ENCODE measurements around the gene IFNGR2. TPM values are rescaled to one million over a fixed set of nuclear protein-coding genes. Genes with fewer than 3 reads are reported as not detected.
A peak's percentile ranks its signal among the peaks of the same experiment; 100 is the strongest.
"Not testable (repeated sequence)": the region's sequence is repeated elsewhere in the genome, so short reads cannot be mapped to it uniquely, and the experiment has no call there.

IFNGR2 gene
- total and polyA plus RNA-seq, 5 donors from 2014 or later: 10.2 to 37.2 (median 22.8) TPM

- Histone ChIP-seq H3K27me3 (ENCODE audit: control insufficient read depth, insufficient read depth, low read length) (no peaks in the 10 kb centered on the region), H3K27ac (ENCODE audit: insufficient read depth, low read length, poor library complexity, severe bottlenecking) (no peak overlapping the region), H3K4me1 (ENCODE audit: control insufficient read depth, insufficient read depth, low read length, poor library complexity, severe bottlenecking) (no peaks in the 10 kb centered on the region), H3K4me3 (ENCODE audit: low read depth, low read length) (no peak overlapping the region), H3K9me3 (ENCODE audit: control insufficient read depth in 2 of 2, low read length in 2 of 2) (no peaks in the 10 kb centered on the region), H3K36me3 (ENCODE audit: control insufficient read depth, insufficient read depth, low read length) (peaks cover 39% of the 10 kb centered on the region)
- H3K4me3 Mint-ChIP-seq: no peak overlapping the region
- no peak overlapping the region for H3K27ac Mint-ChIP-seq
- no peaks in the 10 kb centered on the region for H3K27me3 Mint-ChIP-seq
- ATAC-seq (ENCODE audit: low read depth in 2 of 2): no peak
- no peaks in the 10 kb centered on the region for H3K9me3 Mint-ChIP-seq
- peaks cover 0 to 2% (median 0%) of the 10 kb centered on the region in 4 donors for H3K4me1 Mint-ChIP-seq
- no peak for DNase-seq
- peaks cover 20% of the 10 kb centered on the region for H3K36me3 Mint-ChIP-seq
These were observed 58.5 kb downstream of the IFNGR2 start for GRCh38 chr21:33461538-33462250.

GRCh38 chr21:33469183-33469582 is 66.0 kb downstream of the IFNGR2 start:
- H3K27me3 ChIP-seq (ENCODE audit: control insufficient read depth, insufficient read depth, low read length); H3K4me3 ChIP-seq (ENCODE audit: low read depth, low read length); H3K9me3 Mint-ChIP-seq; H3K27ac ChIP-seq (ENCODE audit: insufficient read depth, low read length, poor library complexity, severe bottlenecking); H3K9me3 ChIP-seq (ENCODE audit: control insufficient read depth in 2 of 2, low read length in 2 of 2); ATAC-seq (ENCODE audit: low read depth in 2 of 2); H3K27ac Mint-ChIP-seq; H3K27me3 Mint-ChIP-seq; DNase-seq; H3K4me1 ChIP-seq (ENCODE audit: control insufficient read depth, insufficient read depth, low read length, poor library complexity, severe bottlenecking): not testable (repeated sequence)
- Mint-ChIP-seq H3K4me3 (peak overlapping the region in 1 of 4 donors; percentile 39), H3K4me1 (peaks cover 12 to 36% (median 15%) of the 10 kb centered on the region in 4 donors), H3K36me3 (peaks cover 18% of the 10 kb centered on the region)
- peaks cover 16% of the 10 kb centered on the region for H3K36me3 ChIP-seq (ENCODE audit: control insufficient read depth, insufficient read depth, low read length)

- no peak overlapping the region for H3K27ac Mint-ChIP-seq
These were observed 67.5 kb downstream of the IFNGR2 start for GRCh38 chr21:33470701-33471100.

GRCh38 chr21:33473344-33473743 is 70.1 kb downstream of the IFNGR2 start:
- no peak for ATAC-seq (ENCODE audit: low read depth in 2 of 2)
- no peak overlapping the region for H3K4me3 Mint-ChIP-seq

More at GRCh38 chr21:33470701-33471100, 67.5 kb downstream of the IFNGR2 start:
- H3K36me3 ChIP-seq (ENCODE audit: control insufficient read depth, insufficient read depth, low read length): peaks cover 16% of the 10 kb centered on the region
- H3K4me1 ChIP-seq (ENCODE audit: control insufficient read depth, insufficient read depth, low read length, poor library complexity, severe bottlenecking): no peaks in the 10 kb centered on the region
- no peak overlapping the region for H3K4me3 Mint-ChIP-seq
- no peaks in the 10 kb centered on the region for H3K9me3 Mint-ChIP-seq
- no peak for DNase-seq
- H3K4me3 ChIP-seq (ENCODE audit: low read depth, low read length): no peak overlapping the region
- no peaks in the 10 kb centered on the region for H3K9me3 ChIP-seq (ENCODE audit: control insufficient read depth in 2 of 2, low read length in 2 of 2)
- H3K27ac ChIP-seq (ENCODE audit: insufficient read depth, low read length, poor library complexity, severe bottlenecking): no peak overlapping the region
- H3K36me3 Mint-ChIP-seq: peaks cover 18% of the 10 kb centered on the region
- no peaks in the 10 kb centered on the region for H3K27me3 ChIP-seq (ENCODE audit: control insufficient read depth, insufficient read depth, low read length)
- H3K4me1 Mint-ChIP-seq: peaks cover 12 to 36% (median 15%) of the 10 kb centered on the region in 4 donors
- no peaks in the 10 kb centered on the region for H3K27me3 Mint-ChIP-seq
- ATAC-seq (ENCODE audit: low read depth in 2 of 2): no peak

GRCh38 chr21:33477066-33477465 is 73.9 kb downstream of the IFNGR2 start:
- peaks cover 8% of the 10 kb centered on the region for H3K36me3 Mint-ChIP-seq
- H3K27me3 Mint-ChIP-seq: peaks cover 4% of the 10 kb centered on the region
- no peak overlapping the region for H3K27ac ChIP-seq (ENCODE audit: insufficient read depth, low read length, poor library complexity, severe bottlenecking)
- no peaks in the 10 kb centered on the region for H3K9me3 ChIP-seq (ENCODE audit: control insufficient read depth in 2 of 2, low read length in 2 of 2)
- H3K4me1 ChIP-seq (ENCODE audit: control insufficient read depth, insufficient read depth, low read length, poor library complexity, severe bottlenecking): peaks cover 16% of the 10 kb centered on the region
- peaks cover 9 to 47% (median 16%) of the 10 kb centered on the region in 4 donors for H3K4me1 Mint-ChIP-seq
- ATAC-seq (ENCODE audit: low read depth in 2 of 2) (no peak), DNase-seq (no peak)
- no peaks in the 10 kb centered on the region for H3K9me3 Mint-ChIP-seq
- no peaks in the 10 kb centered on the region for H3K36me3 ChIP-seq (ENCODE audit: control insufficient read depth, insufficient read depth, low read length)
- peak overlapping the region; percentile 31 to 87 (median 68) for H3K4me3 Mint-ChIP-seq
- peak overlapping the region in 1 of 3 donors; percentile 66 for H3K27ac Mint-ChIP-seq
- H3K4me3 ChIP-seq (ENCODE audit: low read depth, low read length): no peak overlapping the region
- no peaks in the 10 kb centered on the region for H3K27me3 ChIP-seq (ENCODE audit: control insufficient read depth, insufficient read depth, low read length)

More at GRCh38 chr21:33473344-33473743, 70.1 kb downstream of the IFNGR2 start:
- H3K4me1 ChIP-seq (ENCODE audit: control insufficient read depth, insufficient read depth, low read length, poor library complexity, severe bottlenecking): peaks cover 8% of the 10 kb centered on the region
- Mint-ChIP-seq H3K4me1 (peaks cover 15 to 46% (median 20%) of the 10 kb centered on the region in 4 donors), H3K36me3 (peaks cover 9% of the 10 kb centered on the region), H3K9me3 (no peaks in the 10 kb centered on the region), H3K27me3 (no peaks in the 10 kb centered on the region), H3K27ac (peak overlapping the region in 1 of 3 donors; percentile 2)
- DNase-seq: no peak
- no peaks in the 10 kb centered on the region for H3K36me3 ChIP-seq (ENCODE audit: control insufficient read depth, insufficient read depth, low read length)
- H3K9me3 ChIP-seq (ENCODE audit: control insufficient read depth in 2 of 2, low read length in 2 of 2): no peaks in the 10 kb centered on the region
- H3K27ac ChIP-seq (ENCODE audit: insufficient read depth, low read length, poor library complexity, severe bottlenecking): no peak overlapping the region
- H3K27me3 ChIP-seq (ENCODE audit: control insufficient read depth, insufficient read depth, low read length): no peaks in the 10 kb centered on the region
- no peak overlapping the region for H3K4me3 ChIP-seq (ENCODE audit: low read depth, low read length)

- peaks cover 8% of the 10 kb centered on the region for H3K36me3 Mint-ChIP-seq
- H3K4me3 Mint-ChIP-seq: peak overlapping the region; percentile 88 to 99 (median 91)
- Histone ChIP-seq H3K36me3 (ENCODE audit: control insufficient read depth, insufficient read depth, low read length) (no peaks in the 10 kb centered on the region), H3K27ac (ENCODE audit: insufficient read depth, low read length, poor library complexity, severe bottlenecking) (no peak overlapping the region), H3K27me3 (ENCODE audit: control insufficient read depth, insufficient read depth, low read length) (no peaks in the 10 kb centered on the region), H3K4me3 (ENCODE audit: low read depth, low read length) (peak overlapping the region; percentile 90), H3K9me3 (ENCODE audit: control insufficient read depth in 2 of 2, low read length in 2 of 2) (no peaks in the 10 kb centered on the region), H3K4me1 (ENCODE audit: control insufficient read depth, insufficient read depth, low read length, poor library complexity, severe bottlenecking) (peaks cover 16% of the 10 kb centered on the region)
- DNase-seq (no peak), ATAC-seq (ENCODE audit: low read depth in 2 of 2) (no peak)
- H3K4me1 Mint-ChIP-seq: peaks cover 9 to 43% (median 13%) of the 10 kb centered on the region in 4 donors
- no peaks in the 10 kb centered on the region for H3K9me3 Mint-ChIP-seq
- peaks cover 4% of the 10 kb centered on the region for H3K27me3 Mint-ChIP-seq
- H3K27ac Mint-ChIP-seq: peak overlapping the region in 2 of 3 donors; percentile 88 to 93
These were observed 75.0 kb downstream of the IFNGR2 start for GRCh38 chr21:33478182-33478581.

GRCh38 chr21:33478935-33479678 is 75.9 kb downstream of the IFNGR2 start:
- H3K27ac Mint-ChIP-seq: peak overlapping the region; percentile 43 to 93 (median 88)
- H3K9me3 Mint-ChIP-seq: no peaks in the 10 kb centered on the region
- peaks cover 6% of the 10 kb centered on the region for H3K27me3 Mint-ChIP-seq
- ATAC-seq (ENCODE audit: low read depth in 2 of 2) (peak; percentile 7 to 11), DNase-seq (peak; percentile 33 to 66 (median 54))
- peaks cover 7 to 36% (median 12%) of the 10 kb centered on the region in 4 donors for H3K4me1 Mint-ChIP-seq
- H3K4me1 ChIP-seq (ENCODE audit: control insufficient read depth, insufficient read depth, low read length, poor library complexity, severe bottlenecking): peaks cover 16% of the 10 kb centered on the region
- H3K4me3 Mint-ChIP-seq: peak overlapping the region; percentile 88 to 99 (median 91)
- H3K9me3 ChIP-seq (ENCODE audit: control insufficient read depth in 2 of 2, low read length in 2 of 2): no peaks in the 10 kb centered on the region
- no peaks in the 10 kb centered on the region for H3K36me3 ChIP-seq (ENCODE audit: control insufficient read depth, insufficient read depth, low read length)
- peak overlapping the region; percentile 92 for H3K27ac ChIP-seq (ENCODE audit: insufficient read depth, low read length, poor library complexity, severe bottlenecking)
- no peaks in the 10 kb centered on the region for H3K27me3 ChIP-seq (ENCODE audit: control insufficient read depth, insufficient read depth, low read length)
- peaks cover 3% of the 10 kb centered on the region for H3K36me3 Mint-ChIP-seq
- H3K4me3 ChIP-seq (ENCODE audit: low read depth, low read length): peak overlapping the region; percentile 90
